ENCODE measurements around the gene CGB1. TPM values are rescaled to one million over a fixed set of nuclear protein-coding genes. Genes with fewer than 3 reads are reported as not detected.
"Not testable (repeated sequence)": the region's sequence is repeated elsewhere in the genome, so short reads cannot be mapped to it uniquely, and the experiment has no call there.

CGB1 gene
- total and polyA plus RNA-seq, 2 of the 13 experiments (the other 11 are each of a cell fraction or from before 2014, with no cell fraction given) = not detected

GRCh38 chr19:49049011-49049410 lies 12.3 kb upstream of the CGB1 start, which contains the start of gene CGB8:
TSS of gene CGB8 (minus strand) at chr19:49049111. CDS start at chr19:49048739, 372 bp downstream.
- H3K4me3 ChIP-seq (replicated peaks in 1 of 3; ENCODE audit: insufficient read depth in 1 of 3, low read depth in 2 of 3, low read length in 3 of 3); H4K20me1 ChIP-seq (ENCODE audit: insufficient read depth, low read length); in situ Hi-C loops (cut with HindIII; ENCODE audit: extremely low pct_ligation_motif_present, low pct_unique_long_range_greater_than_20kb); DNase-seq (ENCODE audit: low spot score); intact Hi-C loops (cut with micrococcal nuclease; ENCODE audit: unreplicated experiment); H3K9ac ChIP-seq (ENCODE audit: insufficient read depth, low read depth, low read length); CTCF ChIA-PET (ENCODE audit: low intra/inter-chr PET ratio, low total read pairs); BruUV-seq (replicated peaks); H2AFZ ChIP-seq (ENCODE audit: low read length); H3K79me2 ChIP-seq (ENCODE audit: insufficient read depth, low read length); FAIRE-seq; H3K4me1 ChIP-seq (ENCODE audit: insufficient read depth, low read length); POLR2A ChIA-PET; ATAC-seq; H3K9me3 ChIP-seq (ENCODE audit: low read length); H3K4me2 ChIP-seq (ENCODE audit: low read depth, low read length); H3K36me3 ChIP-seq (replicated peaks in 1 of 2; ENCODE audit: control insufficient read depth in 1 of 2, insufficient read depth in 2 of 2, low read length in 2 of 2); H3K27ac ChIP-seq (ENCODE audit: extremely low read length, insufficient read depth, low read length): not testable (repeated sequence)
- H3K27me3 ChIP-seq (ENCODE audit: control insufficient read depth in 1 of 2, insufficient read depth in 2 of 2, low read length in 2 of 2) = peaks cover 2 to 11% of the 10 kb centered on the region in 2 experiments; a peak in 3 of 5 replicates
- WGBS (ENCODE audit: low lambda C conversion rate) = 60% methylated on average over 5 of the region's 12 CpGs

GRCh38 chr19:49043548-49043947 lies 6.9 kb upstream of the CGB1 start, which contains the start of gene CGB5:
TSS of gene CGB5 (plus strand) at chr19:49043848. CDS start at chr19:49044210, 362 bp downstream.
- H2AFZ ChIP-seq (ENCODE audit: low read length); BruUV-seq (replicated peaks); POLR2A ChIA-PET; FAIRE-seq; H4K20me1 ChIP-seq (ENCODE audit: insufficient read depth, low read length); H3K36me3 ChIP-seq (replicated peaks in 1 of 2; ENCODE audit: control insufficient read depth in 1 of 2, insufficient read depth in 2 of 2, low read length in 2 of 2); in situ Hi-C loops (cut with HindIII; ENCODE audit: extremely low pct_ligation_motif_present, low pct_unique_long_range_greater_than_20kb); H3K4me2 ChIP-seq (ENCODE audit: low read depth, low read length); H3K9ac ChIP-seq (ENCODE audit: insufficient read depth, low read depth, low read length); H3K79me2 ChIP-seq (ENCODE audit: insufficient read depth, low read length); DNase-seq (ENCODE audit: low spot score); H3K4me3 ChIP-seq (replicated peaks in 1 of 3; ENCODE audit: insufficient read depth in 1 of 3, low read depth in 2 of 3, low read length in 3 of 3); H3K27me3 ChIP-seq (ENCODE audit: control insufficient read depth in 1 of 2, insufficient read depth in 2 of 2, low read length in 2 of 2); CTCF ChIA-PET (ENCODE audit: low intra/inter-chr PET ratio, low total read pairs); H3K4me1 ChIP-seq (ENCODE audit: insufficient read depth, low read length); H3K9me3 ChIP-seq (ENCODE audit: low read length); ATAC-seq; intact Hi-C loops (cut with micrococcal nuclease; ENCODE audit: unreplicated experiment); H3K27ac ChIP-seq (ENCODE audit: extremely low read length, insufficient read depth, low read length): not testable (repeated sequence)
- WGBS (ENCODE audit: low lambda C conversion rate) = no CpG with 5 or more reads among the region's 15 CpGs

GRCh38 chr19:49042666-49043065 lies 6.0 kb upstream of the CGB1 start:
- CTCF ChIA-PET (ENCODE audit: low intra/inter-chr PET ratio, low total read pairs); FAIRE-seq; H3K27ac ChIP-seq (ENCODE audit: extremely low read length, insufficient read depth, low read length); H4K20me1 ChIP-seq (ENCODE audit: insufficient read depth, low read length); in situ Hi-C loops (cut with HindIII; ENCODE audit: extremely low pct_ligation_motif_present, low pct_unique_long_range_greater_than_20kb); H2AFZ ChIP-seq (ENCODE audit: low read length); BruUV-seq (replicated peaks); H3K79me2 ChIP-seq (ENCODE audit: insufficient read depth, low read length); H3K27me3 ChIP-seq (ENCODE audit: control insufficient read depth in 1 of 2, insufficient read depth in 2 of 2, low read length in 2 of 2); ATAC-seq; DNase-seq (ENCODE audit: low spot score); intact Hi-C loops (cut with micrococcal nuclease; ENCODE audit: unreplicated experiment); H3K36me3 ChIP-seq (replicated peaks in 1 of 2; ENCODE audit: control insufficient read depth in 1 of 2, insufficient read depth in 2 of 2, low read length in 2 of 2); H3K4me1 ChIP-seq (ENCODE audit: insufficient read depth, low read length); H3K4me3 ChIP-seq (replicated peaks in 1 of 3; ENCODE audit: insufficient read depth in 1 of 3, low read depth in 2 of 3, low read length in 3 of 3); H3K4me2 ChIP-seq (ENCODE audit: low read depth, low read length); POLR2A ChIA-PET; H3K9me3 ChIP-seq (ENCODE audit: low read length); H3K9ac ChIP-seq (ENCODE audit: insufficient read depth, low read depth, low read length): not testable (repeated sequence)
- WGBS (ENCODE audit: low lambda C conversion rate) = 0% methylated on average over 1 of the region's 4 CpGs
